Suprapubic skin (tissue), 3 donors: ENCODE data around the gene SPOCK2.

ENCODE experiments used
- CTCF ChIP-seq, 2 donors: fragments of 200-600 bp in 1 of 2; fragments of 450-650 bp in 1 of 2; sonication (generic) in 1 of 2; IDR thresholded peaks; one replicate each; pipeline ENCODE4 v1.5.1; 2016 to 2019; ENCODE audit warnings: antibody characterized with exemption in 2 of 2, mild to moderate bottlenecking in 1 of 2, moderate library complexity in 1 of 2
- POLR2AphosphoS5 ChIP-seq, 3 donors: sonication (generic); formaldehyde crosslinking; IDR thresholded peaks; one replicate each; pipeline ENCODE4 v1.6.1; 2017; ENCODE audit warnings: antibody characterized with exemption in 3 of 3

- no peak for TF ChIP-seq CTCF (IDR thresholded peaks at IDR 0.05)
- no peak for TF ChIP-seq POLR2AphosphoS5 (IDR thresholded peaks at IDR 0.05)
These were observed 37.5 kb downstream of the SPOCK2 start for GRCh38 chr10:72050873-72051272.
